GM18867 (cell line): ENCODE results near the gene KNCN.

Experiments used
- ATAC-seq: cut with Tn5 transposase; IDR thresholded peaks from one replicate; pipeline ENCODE4 v1.9.1; 2021; ENCODE audit warnings: mild to moderate bottlenecking, moderate library complexity; ENCODE audit not compliant: unreplicated experiment

The KNCN gene

DNA sequence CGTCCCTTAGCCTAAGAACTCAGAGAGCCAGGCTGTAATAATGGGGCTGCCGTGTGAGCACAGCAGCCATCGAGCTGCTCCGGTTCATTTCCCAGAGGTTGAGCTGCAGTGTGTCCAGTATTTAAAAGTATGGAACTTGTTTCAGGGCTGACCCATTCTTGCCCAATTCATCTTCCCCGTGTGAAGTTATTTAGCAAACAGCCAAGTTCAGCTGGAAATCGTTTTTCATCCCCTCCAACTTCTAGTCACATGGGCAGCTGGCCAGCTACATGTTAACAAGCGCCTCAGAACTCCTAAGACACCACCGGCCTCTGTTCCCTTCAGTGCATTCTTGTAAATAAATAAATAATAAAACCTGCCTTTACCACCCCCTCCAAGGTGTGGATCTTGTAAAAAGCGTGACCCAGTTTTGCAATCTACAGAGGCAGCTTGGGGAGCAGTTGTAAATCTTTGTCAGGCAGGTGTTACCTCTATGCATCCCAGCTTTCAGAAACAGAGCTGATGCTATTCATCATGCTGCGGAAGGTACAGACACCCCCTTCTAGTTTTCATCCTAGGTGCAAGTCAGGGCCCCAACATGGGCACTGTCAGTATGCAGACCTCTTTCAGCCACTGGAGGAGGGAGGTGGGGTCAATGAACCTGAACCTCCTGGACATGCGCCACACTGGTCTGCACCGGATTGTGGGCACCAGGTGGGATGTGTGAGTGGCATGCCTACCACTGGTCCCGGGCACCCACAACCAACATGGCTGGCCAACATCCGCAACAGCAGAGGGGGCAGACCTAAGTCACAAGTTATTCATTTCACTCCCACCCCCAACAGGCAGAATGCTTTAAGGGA, 18.7 kb upstream of the KNCN start:
- no peak for ATAC-seq

DNA sequence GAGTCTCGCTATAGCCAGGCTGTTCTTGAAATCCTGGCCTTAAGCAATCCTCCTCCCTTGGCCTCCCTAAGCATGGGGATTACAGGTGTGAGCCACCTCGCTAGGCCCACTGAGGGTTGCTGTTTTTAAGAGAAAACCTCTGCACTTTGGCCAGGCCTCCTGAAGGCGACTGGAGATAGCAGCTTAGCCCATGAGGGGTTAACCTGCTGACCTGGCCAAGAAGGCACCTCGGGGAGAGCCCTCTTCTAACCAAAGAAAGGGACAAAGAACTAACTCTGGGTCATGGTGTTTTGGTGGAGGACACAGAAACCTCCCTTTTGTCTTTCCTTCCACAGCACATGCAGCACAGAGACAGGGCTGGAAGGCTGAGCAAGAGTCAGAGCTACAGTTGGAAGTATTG, 17.7 kb upstream of the KNCN start:
- ATAC-seq, result no peak

DNA sequence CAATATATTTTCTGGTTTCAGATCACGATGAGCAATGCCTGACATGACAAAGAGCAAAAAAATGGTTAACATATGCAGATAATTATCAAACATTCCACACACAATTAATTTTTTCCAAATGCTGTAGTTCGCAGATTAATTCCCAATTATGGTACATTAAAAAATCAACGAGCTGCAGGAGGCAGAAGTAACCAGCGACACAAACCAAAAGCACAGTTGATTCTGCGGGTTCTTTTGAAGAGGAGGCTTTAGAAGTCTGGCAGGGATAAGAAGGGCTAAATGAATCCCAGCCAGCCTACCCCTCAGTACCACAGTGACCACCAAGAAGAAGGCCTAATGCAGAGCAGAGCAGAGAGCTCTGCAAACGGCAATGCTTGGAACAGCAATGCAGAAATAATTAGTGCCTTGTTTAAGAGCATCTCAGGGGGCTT, 17.0 kb upstream of the KNCN start:
- ATAC-seq, result no peak

DNA sequence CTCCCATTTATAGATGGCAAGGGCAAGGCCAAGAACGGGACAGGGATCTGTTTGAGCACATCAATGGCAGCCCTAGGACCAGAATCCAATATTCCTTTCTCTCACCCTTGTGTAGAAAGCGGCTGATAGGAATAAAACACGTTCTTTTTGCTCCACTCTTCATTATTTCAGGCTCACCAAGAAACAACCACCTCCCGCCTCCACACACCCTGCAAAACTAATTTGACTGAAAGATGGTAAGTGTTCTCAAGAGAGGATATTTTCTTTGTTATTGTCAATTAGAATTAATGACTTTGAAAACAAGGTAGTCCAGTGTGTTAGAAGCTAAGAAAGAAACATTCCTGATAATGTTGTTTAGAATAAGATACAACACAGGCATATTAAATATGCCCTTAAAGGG, 11.9 kb upstream of the KNCN start:
- no peak for ATAC-seq

DNA sequence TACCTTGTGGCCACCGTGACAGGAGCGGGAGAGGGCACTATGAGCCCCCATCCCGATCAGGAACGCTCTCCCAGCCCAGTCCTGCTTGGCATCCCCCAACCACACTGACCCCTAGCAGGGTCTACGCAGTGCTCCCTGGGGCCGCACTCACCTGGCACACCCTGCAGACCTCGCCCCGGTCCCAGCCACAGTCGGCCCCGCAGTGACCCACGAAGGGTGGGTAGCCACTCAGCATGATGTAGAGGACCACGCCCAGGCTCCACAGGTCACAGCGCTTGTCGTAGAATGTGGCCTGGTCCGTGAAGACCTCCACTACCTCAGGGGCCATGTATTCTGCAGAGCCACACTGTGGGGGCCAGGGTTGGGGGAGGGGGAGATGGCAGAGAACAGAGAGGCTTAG, 11.1 kb upstream of the KNCN start:
- no peak for ATAC-seq

GRCh38 chr1:46558966-46559365, 7.5 kb upstream of the KNCN start:
- no peak for ATAC-seq

GRCh38 chr1:46558141-46558963, 6.9 kb upstream of the KNCN start:
- ATAC-seq, result no peak

- no peak for ATAC-seq
These were observed 6.0 kb upstream of the KNCN start for GRCh38 chr1:46557403-46557802.

DNA sequence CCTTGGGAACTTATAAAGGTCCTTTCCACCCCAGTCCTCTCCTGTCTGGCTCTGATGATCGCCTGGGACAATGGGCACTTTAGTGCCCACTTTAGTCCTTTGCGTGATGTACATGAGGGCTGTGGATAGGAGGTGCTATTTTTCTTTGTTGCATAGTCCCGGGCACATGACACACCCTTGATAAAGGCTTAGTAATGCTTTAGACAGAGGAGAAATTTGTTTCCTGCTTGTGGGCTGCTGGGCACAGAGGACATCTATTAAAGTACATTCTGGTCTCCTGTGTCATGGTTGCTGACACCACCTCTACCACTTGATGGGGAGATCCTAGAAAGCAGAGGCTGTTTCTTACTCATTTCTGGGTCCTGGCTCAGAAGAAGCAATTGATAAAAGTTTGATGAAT, 5.4 kb upstream of the KNCN start:
- no peak for ATAC-seq

GRCh38 chr1:46555826-46556619, 4.6 kb upstream of the KNCN start:
- ATAC-seq, result no peak

DNA sequence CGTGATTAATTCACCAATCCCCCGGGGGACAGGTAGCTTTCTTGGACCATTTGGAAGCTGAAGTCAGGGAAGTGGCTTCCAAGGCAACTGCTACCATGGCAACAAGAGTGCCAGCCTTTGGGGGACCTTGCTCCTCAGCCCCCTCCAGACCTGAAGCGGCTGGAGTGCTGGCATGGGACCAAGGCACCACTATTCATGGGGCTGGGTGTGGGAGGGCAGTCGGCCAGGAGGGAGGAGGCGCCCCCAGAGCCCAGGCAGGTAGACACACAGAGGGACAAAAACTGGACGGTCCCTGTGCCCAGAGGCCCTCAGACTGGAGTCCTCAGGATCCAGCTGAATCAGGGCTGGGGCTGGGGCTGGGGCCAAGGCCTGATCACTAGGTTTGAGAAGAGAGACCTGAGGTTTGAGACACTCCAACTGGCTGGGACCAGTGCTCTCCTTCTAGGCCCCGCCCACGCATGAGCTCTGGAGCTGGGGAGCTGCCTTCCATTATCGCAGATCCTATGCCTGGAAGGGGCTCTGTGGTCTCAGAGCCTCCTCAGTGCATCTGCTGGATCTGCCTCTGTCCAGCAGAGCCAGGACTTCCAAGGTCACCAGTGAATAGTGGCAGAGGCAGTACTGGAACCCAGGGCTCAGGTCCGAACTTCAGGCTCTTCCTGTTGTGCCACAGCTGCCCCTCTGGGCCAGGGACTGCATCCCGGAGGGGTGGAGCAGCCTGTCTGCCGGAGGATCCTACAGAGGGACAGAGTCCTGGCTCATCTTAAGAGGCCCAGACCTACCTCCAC, 3.3 kb upstream of the KNCN start:
- ATAC-seq, result no peak

- no peak for ATAC-seq
These were observed 2.8 kb upstream of the KNCN start for GRCh38 chr1:46554236-46554596.

DNA sequence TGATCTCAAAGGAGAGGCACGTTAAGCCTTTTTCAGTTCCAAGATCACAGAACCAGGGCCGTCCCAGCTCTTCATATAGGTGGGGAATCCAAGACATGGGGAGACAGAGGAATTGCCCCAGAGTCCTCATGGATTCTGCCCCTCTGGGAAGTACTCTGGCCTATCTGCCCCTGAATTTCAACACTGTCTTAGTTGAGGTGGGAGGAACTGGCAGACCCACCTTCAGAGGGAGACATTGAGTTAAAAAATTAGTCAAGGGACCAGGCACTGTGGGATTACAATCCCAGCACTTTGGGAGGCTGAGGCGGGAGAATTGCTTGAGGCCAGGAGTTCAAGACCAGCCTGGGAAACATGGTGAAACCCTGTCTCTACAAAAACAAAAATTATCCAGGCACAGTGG, 2.1 kb upstream of the KNCN start:
- ATAC-seq, result no peak

GRCh38 chr1:46552357-46553237, 1.1 kb upstream of the KNCN start:
- ATAC-seq, result no peak

DNA sequence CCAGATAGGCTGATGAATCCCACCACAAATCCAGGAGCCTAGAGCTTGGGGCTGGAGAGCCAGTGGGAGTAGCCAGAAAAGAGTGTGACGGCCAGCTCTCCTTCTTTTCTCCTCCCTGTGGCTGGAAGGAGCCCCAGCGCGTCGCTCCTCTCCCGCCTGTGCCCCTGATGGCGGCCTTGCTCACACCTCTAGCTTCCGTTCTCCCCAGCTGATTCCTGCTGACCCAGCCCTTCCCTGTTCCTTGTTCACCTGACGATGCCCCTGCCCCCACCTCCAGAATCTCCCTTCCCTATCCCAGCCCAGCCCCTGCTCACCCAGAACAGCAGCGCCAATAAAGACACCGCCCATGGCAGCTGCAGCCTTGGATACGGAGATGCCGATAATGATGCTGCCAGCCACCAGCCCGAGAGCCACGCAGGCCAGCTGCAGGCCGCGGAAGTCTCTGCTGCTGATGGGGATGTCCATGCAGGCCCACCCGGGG, 656 bp downstream of the KNCN start:
- no peak for ATAC-seq

GRCh38 chr1:46549697-46550681, 1.5 kb downstream of the KNCN start:
- peak; percentile 47 for ATAC-seq

- no peak for ATAC-seq
These were observed 3.7 kb downstream of the KNCN start for GRCh38 chr1:46547481-46548383.
